GM23338 (cell line): Measurements from ENCODE around the gene AHNAK. TPM values are rescaled to one million over a fixed set of nuclear protein-coding genes. Genes with fewer than 3 reads are reported as not detected.

ENCODE experiments used
- ATAC-seq: fragments of 200-7000 bp; cut with Tn5 transposase; 3 replicates; pipeline ENCODE4 v1.9.1; 2020
- DNase-seq: peaks from one replicate; pipeline ENCODE4 v3.0.0-alpha.2; 2015; ENCODE audit warnings: low spot score
- H2AFZ ChIP-seq: fragments of 200-600 bp; sonication (generic); 2 replicates; pipeline ENCODE4 v1.8.0; 2016; ENCODE audit warnings: antibody characterized with exemption, mild to moderate bottlenecking, moderate library complexity
- H3F3A ChIP-seq: fragments of 200-600 bp; sonication (generic); replicated peaks from 2 replicates; pipeline ENCODE4 v1.8.0; 2017; ENCODE audit warnings: antibody characterized with exemption, mixed run types, low read depth
- H3K27ac ChIP-seq: fragments of 200-600 bp; sonication (generic); 2 replicates; pipeline ENCODE4 v1.6.1; 2016; ENCODE audit warnings: low read depth
- H3K27me3 ChIP-seq: fragments of 200-600 bp; sonication (generic); 2 replicates; pipeline ENCODE4 v1.8.0; 2016; ENCODE audit warnings: mild to moderate bottlenecking, mixed run types, moderate library complexity; ENCODE audit not compliant: insufficient read depth
- H3K36me3 ChIP-seq: fragments of 200-600 bp; sonication (generic); 2 replicates; pipeline ENCODE4 v1.8.0; 2016; ENCODE audit warnings: mild to moderate bottlenecking; ENCODE audit not compliant: insufficient read depth
- H3K4me1 ChIP-seq: fragments of 200-600 bp; sonication (generic); 2 replicates; pipeline ENCODE4 v1.8.0; 2016; ENCODE audit warnings: mild to moderate bottlenecking, moderate library complexity; ENCODE audit not compliant: insufficient read depth
- H3K4me2 ChIP-seq: fragments of 200-600 bp; sonication (generic); 2 replicates; pipeline ENCODE4 v1.7.1; 2017; ENCODE audit warnings: mixed run types
- H3K4me3 ChIP-seq: fragments of 200-600 bp; sonication (generic); 2 replicates; pipeline ENCODE4 v1.6.1; 2016; ENCODE audit warnings: mixed run types
- H3K79me2 ChIP-seq: fragments of 200-600 bp; sonication (generic); replicated peaks from 2 replicates; pipeline ENCODE4 v1.8.0; 2017; ENCODE audit warnings: mild to moderate bottlenecking; ENCODE audit not compliant: insufficient read depth
- H3K9me2 ChIP-seq: fragments of 200-600 bp; sonication (generic); 2 replicates; pipeline ENCODE4 v1.8.0; 2017; ENCODE audit not compliant: insufficient read depth
- H4K20me1 ChIP-seq: fragments of 200-600 bp; sonication (generic); replicated peaks from 2 replicates; pipeline ENCODE4 v1.8.0; 2017; ENCODE audit warnings: mild to moderate bottlenecking; ENCODE audit not compliant: insufficient read depth
- H3K27ac Mint-ChIP-seq: 2 replicates; pipeline ENCODE4 v1.8.0; 2020; ENCODE audit warnings: inconsistent platforms, mild to moderate bottlenecking, moderate library complexity, mixed read lengths
- H3K27me3 Mint-ChIP-seq: 3 replicates; pipeline ENCODE4 v1.8.0; 2022; ENCODE audit warnings: low read depth, mild to moderate bottlenecking, moderate library complexity, mixed read lengths, inconsistent platforms; ENCODE audit not compliant: insufficient read depth, poor library complexity
- H3K36me3 Mint-ChIP-seq: 3 replicates; pipeline ENCODE4 v1.8.0; 2021; ENCODE audit warnings: low read depth, mild to moderate bottlenecking, inconsistent platforms, moderate library complexity, mixed read lengths
- H3K4me1 Mint-ChIP-seq: 3 replicates; pipeline ENCODE4 v1.8.0; 2020; ENCODE audit warnings: mild to moderate bottlenecking, inconsistent platforms, mixed read lengths
- H3K4me3 Mint-ChIP-seq: 3 replicates; pipeline ENCODE4 v1.8.0; 2021; ENCODE audit warnings: moderate library complexity, mild to moderate bottlenecking, inconsistent platforms, mixed read lengths
- H3K9me3 Mint-ChIP-seq: 3 replicates; pipeline ENCODE4 v1.8.0; 2020; ENCODE audit warnings: moderate library complexity, mild to moderate bottlenecking, inconsistent platforms, mixed read lengths
- CREB1 ChIP-seq: fragments of 250-450 bp; sonication (Bioruptor Pico); IDR thresholded peaks from 2 replicates; pipeline ENCODE4 v1.5.0; 2020; ENCODE audit warnings: low read depth, mild to moderate bottlenecking, moderate library complexity
- EZH2 ChIP-seq: fragments of 200-600 bp; sonication (generic); IDR thresholded peaks from one replicate; pipeline ENCODE4 v1.8.0; 2017; ENCODE audit warnings: antibody characterized with exemption, mild to moderate bottlenecking, low read depth; ENCODE audit not compliant: unreplicated experiment
- EZH2phosphoT487 ChIP-seq: fragments of 200-600 bp; sonication (generic); IDR thresholded peaks from one replicate; pipeline ENCODE4 v1.8.1; 2018; ENCODE audit warnings: antibody characterized with exemption; ENCODE audit not compliant: unreplicated experiment
- JUNB ChIP-seq: IDR thresholded peaks from one replicate; pipeline ENCODE4 v1.6.1; 2016; ENCODE audit warnings: antibody characterized with exemption; ENCODE audit not compliant: unreplicated experiment
- NANOG ChIP-seq: IDR thresholded peaks from 2 replicates; pipeline ENCODE4 v1.6.1; 2016; ENCODE audit warnings: antibody characterized with exemption, borderline replicate concordance
- POLR2AphosphoS5 ChIP-seq: IDR thresholded peaks from 2 replicates; pipeline ENCODE4 v1.6.1; 2016; ENCODE audit warnings: antibody characterized with exemption, low read depth
- STAT1 ChIP-seq: IDR thresholded peaks from one replicate; pipeline ENCODE4 v1.6.1; 2016; ENCODE audit warnings: antibody characterized with exemption; ENCODE audit not compliant: unreplicated experiment
- ZNF114 ChIP-seq: fragments of 250-450 bp; sonication (Bioruptor Pico); IDR thresholded peaks from 2 replicates; pipeline ENCODE4 v1.5.0; 2020; ENCODE audit warnings: mild to moderate bottlenecking, moderate library complexity
- ZNF331 ChIP-seq: fragments of 250-450 bp; sonication (Bioruptor Pico); IDR thresholded peaks from 2 replicates; pipeline ENCODE4 v1.5.0; 2020; ENCODE audit warnings: low read depth, mild to moderate bottlenecking, moderate library complexity
- polyA plus RNA-seq: library from polyadenylated mRNA; unstranded; fragments of >200 nt; fragmentation: Nextera tagmentation; extraction: Ambion mirVana; gene quantifications from 2 replicates; pipeline ENCODE4 v1.2.1, GENCODE V29; 2016
- total RNA-seq: library from RNA; depleted of rRNA; stranded (reverse); fragments of >200 nt; shearing (Covaris generic); gene quantifications from 2 replicates; pipeline ENCODE4 v1.2.3, GENCODE V29; 2014
- TF ChIP-seq, protein P1 (sequence below): IDR thresholded peaks from 2 replicates; pipeline ENCODE4 v1.6.1; 2016; ENCODE audit warnings: antibody characterized with exemption
- TF ChIP-seq, protein P2 (sequence below): fragments of 250-450 bp; sonication (Bioruptor Pico); IDR thresholded peaks from 2 replicates; pipeline ENCODE4 v1.5.0; 2020; ENCODE audit warnings: mild to moderate bottlenecking, moderate library complexity
- TF ChIP-seq, protein P3 (sequence below), 2 experiments: fragments of 200-600 bp in 1 of 2; sonication (generic) in 1 of 2; conservative IDR thresholded peaks; 2 replicates each; pipeline versions ENCODE4 v1.5.1 to v1.6.1; 2016 to 2017; ENCODE audit warnings: antibody characterized with exemption in 2 of 2, low read depth in 2 of 2, mild to moderate bottlenecking in 2 of 2, moderate library complexity in 1 of 2
- TF ChIP-seq, protein P4 (sequence below): IDR thresholded peaks from one replicate; pipeline ENCODE4 v1.6.1; 2018; ENCODE audit warnings: antibody characterized with exemption; ENCODE audit not compliant: unreplicated experiment

AHNAK gene
- total and polyA plus RNA-seq, 2 experiments from 2014 or later: 0.91 to 2.1 TPM

DNA sequence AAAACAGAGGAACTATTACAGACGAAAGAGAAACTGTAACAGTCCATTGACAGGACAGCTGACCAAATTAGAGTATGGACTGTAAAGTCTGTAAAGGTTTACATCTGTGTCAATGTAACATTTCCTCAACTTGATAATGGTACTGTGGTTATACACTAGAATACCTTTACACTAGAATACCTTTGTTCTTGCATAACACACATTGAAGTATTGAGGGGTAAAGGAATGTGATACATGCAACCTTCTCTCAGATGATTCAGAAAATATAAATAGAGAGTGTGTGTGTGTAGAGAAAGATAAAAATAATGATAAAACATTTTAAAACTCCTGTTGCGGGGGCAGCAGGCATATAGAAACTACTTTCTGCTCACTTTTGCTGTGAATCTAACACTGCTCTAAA, 32.6 kb upstream of the AHNAK start (continued):
- TF ChIP-seq EZH2phosphoT487: no peak
- TF ChIP-seq NANOG: no peak

DNA sequence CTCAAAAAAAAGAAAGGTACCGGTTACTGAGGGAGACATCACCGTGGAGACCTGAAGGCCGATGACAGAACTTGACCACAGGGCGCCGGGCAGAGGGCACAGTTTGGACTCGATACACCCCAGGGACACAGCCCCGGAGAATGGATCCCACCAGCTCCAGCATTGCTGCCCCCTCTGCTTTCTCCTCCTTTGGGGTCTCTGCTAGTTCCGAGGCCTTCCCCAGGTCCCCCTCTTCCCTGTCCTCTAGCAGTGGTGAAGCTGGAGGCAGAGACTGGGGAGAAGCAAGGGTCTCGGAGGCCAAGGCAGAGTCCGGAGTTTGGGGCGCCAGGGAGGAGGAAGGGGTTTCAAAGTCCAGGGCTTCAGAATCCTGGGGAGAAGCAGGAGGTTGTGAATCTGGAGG, 31.9 kb upstream of the AHNAK start:
- Histone ChIP-seq H3K27ac (no peak overlapping the region), H2AFZ (no peak overlapping the region), H3F3A (peaks cover 12% of the 10 kb centered on the region; the same call in 1 of the 2 replicates), H3K4me2 (no peak overlapping the region), H3K27me3 (no peaks in the 10 kb centered on the region), H4K20me1 (no peaks in the 10 kb centered on the region; the same call in 1 of the 2 replicates), H3K79me2 (peaks cover 9% of the 10 kb centered on the region), H3K4me1 (peaks cover 8% of the 10 kb centered on the region; the same call in 1 of the 2 replicates), H3K36me3 (peaks cover 3% of the 10 kb centered on the region), H3K9me2 (no peaks in the 10 kb centered on the region), H3K4me3 (no peak overlapping the region)
- peaks cover 9% of the 10 kb centered on the region for H3K4me1 Mint-ChIP-seq
- peaks cover 46% of the 10 kb centered on the region for H3K36me3 Mint-ChIP-seq
- H3K27me3 Mint-ChIP-seq: peaks cover 13% of the 10 kb centered on the region
- TF ChIP-seq CREB1 (CRISPR knock-in tag): no peak
- TF ChIP-seq, protein P1, sequence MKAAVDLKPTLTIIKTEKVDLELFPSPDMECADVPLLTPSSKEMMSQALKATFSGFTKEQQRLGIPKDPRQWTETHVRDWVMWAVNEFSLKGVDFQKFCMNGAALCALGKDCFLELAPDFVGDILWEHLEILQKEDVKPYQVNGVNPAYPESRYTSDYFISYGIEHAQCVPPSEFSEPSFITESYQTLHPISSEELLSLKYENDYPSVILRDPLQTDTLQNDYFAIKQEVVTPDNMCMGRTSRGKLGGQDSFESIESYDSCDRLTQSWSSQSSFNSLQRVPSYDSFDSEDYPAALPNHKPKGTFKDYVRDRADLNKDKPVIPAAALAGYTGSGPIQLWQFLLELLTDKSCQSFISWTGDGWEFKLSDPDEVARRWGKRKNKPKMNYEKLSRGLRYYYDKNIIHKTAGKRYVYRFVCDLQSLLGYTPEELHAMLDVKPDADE: no peak
- no peak for TF ChIP-seq STAT1
- TF ChIP-seq, protein P2, sequence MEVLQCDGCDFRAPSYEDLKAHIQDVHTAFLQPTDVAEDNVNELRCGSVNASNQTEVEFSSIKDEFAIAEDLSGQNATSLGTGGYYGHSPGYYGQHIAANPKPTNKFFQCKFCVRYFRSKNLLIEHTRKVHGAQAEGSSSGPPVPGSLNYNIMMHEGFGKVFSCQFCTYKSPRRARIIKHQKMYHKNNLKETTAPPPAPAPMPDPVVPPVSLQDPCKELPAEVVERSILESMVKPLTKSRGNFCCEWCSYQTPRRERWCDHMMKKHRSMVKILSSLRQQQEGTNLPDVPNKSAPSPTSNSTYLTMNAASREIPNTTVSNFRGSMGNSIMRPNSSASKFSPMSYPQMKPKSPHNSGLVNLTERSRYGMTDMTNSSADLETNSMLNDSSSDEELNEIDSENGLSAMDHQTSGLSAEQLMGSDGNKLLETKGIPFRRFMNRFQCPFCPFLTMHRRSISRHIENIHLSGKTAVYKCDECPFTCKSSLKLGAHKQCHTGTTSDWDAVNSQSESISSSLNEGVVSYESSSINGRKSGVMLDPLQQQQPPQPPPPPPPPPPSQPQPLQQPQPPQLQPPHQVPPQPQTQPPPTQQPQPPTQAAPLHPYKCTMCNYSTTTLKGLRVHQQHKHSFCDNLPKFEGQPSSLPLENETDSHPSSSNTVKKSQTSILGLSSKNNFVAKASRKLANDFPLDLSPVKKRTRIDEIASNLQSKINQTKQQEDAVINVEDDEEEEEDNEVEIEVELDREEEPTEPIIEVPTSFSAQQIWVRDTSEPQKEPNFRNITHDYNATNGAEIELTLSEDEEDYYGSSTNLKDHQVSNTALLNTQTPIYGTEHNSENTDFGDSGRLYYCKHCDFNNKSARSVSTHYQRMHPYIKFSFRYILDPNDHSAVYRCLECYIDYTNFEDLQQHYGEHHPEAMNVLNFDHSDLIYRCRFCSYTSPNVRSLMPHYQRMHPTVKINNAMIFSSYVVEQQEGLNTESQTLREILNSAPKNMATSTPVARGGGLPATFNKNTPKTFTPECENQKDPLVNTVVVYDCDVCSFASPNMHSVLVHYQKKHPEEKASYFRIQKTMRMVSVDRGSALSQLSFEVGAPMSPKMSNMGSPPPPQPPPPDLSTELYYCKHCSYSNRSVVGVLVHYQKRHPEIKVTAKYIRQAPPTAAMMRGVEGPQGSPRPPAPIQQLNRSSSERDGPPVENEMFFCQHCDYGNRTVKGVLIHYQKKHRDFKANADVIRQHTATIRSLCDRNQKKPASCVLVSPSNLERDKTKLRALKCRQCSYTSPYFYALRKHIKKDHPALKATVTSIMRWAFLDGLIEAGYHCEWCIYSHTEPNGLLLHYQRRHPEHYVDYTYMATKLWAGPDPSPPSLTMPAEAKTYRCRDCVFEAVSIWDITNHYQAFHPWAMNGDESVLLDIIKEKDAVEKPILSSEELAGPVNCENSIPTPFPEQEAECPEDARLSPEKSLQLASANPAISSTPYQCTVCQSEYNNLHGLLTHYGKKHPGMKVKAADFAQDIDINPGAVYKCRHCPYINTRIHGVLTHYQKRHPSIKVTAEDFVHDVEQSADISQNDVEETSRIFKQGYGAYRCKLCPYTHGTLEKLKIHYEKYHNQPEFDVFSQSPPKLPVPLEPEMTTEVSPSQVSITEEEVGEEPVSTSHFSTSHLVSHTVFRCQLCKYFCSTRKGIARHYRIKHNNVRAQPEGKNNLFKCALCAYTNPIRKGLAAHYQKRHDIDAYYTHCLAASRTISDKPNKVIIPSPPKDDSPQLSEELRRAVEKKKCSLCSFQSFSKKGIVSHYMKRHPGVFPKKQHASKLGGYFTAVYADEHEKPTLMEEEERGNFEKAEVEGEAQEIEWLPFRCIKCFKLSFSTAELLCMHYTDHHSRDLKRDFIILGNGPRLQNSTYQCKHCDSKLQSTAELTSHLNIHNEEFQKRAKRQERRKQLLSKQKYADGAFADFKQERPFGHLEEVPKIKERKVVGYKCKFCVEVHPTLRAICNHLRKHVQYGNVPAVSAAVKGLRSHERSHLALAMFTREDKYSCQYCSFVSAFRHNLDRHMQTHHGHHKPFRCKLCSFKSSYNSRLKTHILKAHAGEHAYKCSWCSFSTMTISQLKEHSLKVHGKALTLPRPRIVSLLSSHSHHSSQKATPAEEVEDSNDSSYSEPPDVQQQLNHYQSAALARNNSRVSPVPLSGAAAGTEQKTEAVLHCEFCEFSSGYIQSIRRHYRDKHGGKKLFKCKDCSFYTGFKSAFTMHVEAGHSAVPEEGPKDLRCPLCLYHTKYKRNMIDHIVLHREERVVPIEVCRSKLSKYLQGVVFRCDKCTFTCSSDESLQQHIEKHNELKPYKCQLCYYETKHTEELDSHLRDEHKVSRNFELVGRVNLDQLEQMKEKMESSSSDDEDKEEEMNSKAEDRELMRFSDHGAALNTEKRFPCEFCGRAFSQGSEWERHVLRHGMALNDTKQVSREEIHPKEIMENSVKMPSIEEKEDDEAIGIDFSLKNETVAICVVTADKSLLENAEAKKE (CRISPR knock-in tag): no peak
- TF ChIP-seq EZH2phosphoT487: no peak
- TF ChIP-seq, protein P3, sequence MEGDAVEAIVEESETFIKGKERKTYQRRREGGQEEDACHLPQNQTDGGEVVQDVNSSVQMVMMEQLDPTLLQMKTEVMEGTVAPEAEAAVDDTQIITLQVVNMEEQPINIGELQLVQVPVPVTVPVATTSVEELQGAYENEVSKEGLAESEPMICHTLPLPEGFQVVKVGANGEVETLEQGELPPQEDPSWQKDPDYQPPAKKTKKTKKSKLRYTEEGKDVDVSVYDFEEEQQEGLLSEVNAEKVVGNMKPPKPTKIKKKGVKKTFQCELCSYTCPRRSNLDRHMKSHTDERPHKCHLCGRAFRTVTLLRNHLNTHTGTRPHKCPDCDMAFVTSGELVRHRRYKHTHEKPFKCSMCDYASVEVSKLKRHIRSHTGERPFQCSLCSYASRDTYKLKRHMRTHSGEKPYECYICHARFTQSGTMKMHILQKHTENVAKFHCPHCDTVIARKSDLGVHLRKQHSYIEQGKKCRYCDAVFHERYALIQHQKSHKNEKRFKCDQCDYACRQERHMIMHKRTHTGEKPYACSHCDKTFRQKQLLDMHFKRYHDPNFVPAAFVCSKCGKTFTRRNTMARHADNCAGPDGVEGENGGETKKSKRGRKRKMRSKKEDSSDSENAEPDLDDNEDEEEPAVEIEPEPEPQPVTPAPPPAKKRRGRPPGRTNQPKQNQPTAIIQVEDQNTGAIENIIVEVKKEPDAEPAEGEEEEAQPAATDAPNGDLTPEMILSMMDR (conservative IDR thresholded peaks at IDR 0.05; ENCODE audit: low read depth in 2 of 2): no peak
- TF ChIP-seq EZH2: no peak
- no peak for TF ChIP-seq JUNB
- TF ChIP-seq POLR2AphosphoS5: no peak
- TF ChIP-seq ZNF331 (CRISPR knock-in tag): no peak
- TF ChIP-seq NANOG: no peak
- TF ChIP-seq, protein P4, sequence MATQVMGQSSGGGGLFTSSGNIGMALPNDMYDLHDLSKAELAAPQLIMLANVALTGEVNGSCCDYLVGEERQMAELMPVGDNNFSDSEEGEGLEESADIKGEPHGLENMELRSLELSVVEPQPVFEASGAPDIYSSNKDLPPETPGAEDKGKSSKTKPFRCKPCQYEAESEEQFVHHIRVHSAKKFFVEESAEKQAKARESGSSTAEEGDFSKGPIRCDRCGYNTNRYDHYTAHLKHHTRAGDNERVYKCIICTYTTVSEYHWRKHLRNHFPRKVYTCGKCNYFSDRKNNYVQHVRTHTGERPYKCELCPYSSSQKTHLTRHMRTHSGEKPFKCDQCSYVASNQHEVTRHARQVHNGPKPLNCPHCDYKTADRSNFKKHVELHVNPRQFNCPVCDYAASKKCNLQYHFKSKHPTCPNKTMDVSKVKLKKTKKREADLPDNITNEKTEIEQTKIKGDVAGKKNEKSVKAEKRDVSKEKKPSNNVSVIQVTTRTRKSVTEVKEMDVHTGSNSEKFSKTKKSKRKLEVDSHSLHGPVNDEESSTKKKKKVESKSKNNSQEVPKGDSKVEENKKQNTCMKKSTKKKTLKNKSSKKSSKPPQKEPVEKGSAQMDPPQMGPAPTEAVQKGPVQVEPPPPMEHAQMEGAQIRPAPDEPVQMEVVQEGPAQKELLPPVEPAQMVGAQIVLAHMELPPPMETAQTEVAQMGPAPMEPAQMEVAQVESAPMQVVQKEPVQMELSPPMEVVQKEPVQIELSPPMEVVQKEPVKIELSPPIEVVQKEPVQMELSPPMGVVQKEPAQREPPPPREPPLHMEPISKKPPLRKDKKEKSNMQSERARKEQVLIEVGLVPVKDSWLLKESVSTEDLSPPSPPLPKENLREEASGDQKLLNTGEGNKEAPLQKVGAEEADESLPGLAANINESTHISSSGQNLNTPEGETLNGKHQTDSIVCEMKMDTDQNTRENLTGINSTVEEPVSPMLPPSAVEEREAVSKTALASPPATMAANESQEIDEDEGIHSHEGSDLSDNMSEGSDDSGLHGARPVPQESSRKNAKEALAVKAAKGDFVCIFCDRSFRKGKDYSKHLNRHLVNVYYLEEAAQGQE: no peak
- no peak for TF ChIP-seq ZNF114
- ATAC-seq: no peak
- DNase-seq: no peak
- no peak overlapping the region for H3K4me3 Mint-ChIP-seq
- no peaks in the 10 kb centered on the region for H3K9me3 Mint-ChIP-seq
- H3K27ac Mint-ChIP-seq: no peak overlapping the region
